Lower leg skin (tissue), 4 donors: Measurements from ENCODE around the gene SMARCA5. TPM values are rescaled to one million over a fixed set of nuclear protein-coding genes. Genes with fewer than 3 reads are reported as not detected.

Source experiments
- DNase-seq, 2 donors: peaks; one replicate each; pipeline ENCODE4 v3.0.0-alpha.2; 2019; ENCODE audit warnings: low spot score in 2 of 2
- H3K4me3 ChIP-seq: fragments of 200-600 bp; sonication (generic); 2 replicates; pipeline ENCODE4 v1.5.1; 2017; ENCODE audit warnings: mild to moderate bottlenecking, low read depth; ENCODE audit not compliant: poor library complexity, severe bottlenecking
- CTCF ChIP-seq, 3 donors: fragments of 450-650 bp; IDR thresholded peaks; one replicate each; pipeline ENCODE4 v1.5.1; 2016; ENCODE audit warnings: antibody characterized with exemption in 3 of 3, mild to moderate bottlenecking in 3 of 3, moderate library complexity in 2 of 3
- POLR2A ChIP-seq, 2 donors: fragments of 450-650 bp; IDR thresholded peaks; one replicate each; pipeline ENCODE4 v1.6.1; 2016 to 2017; ENCODE audit warnings: antibody characterized with exemption in 2 of 2, mild to moderate bottlenecking in 1 of 2, moderate library complexity in 1 of 2
- WGBS, 2 donors: methylation state at CpG; one replicate each; pipeline ENCODE4 v1.1.5; 2018; 5-methylcytosine and 5-hydroxymethylcytosine counted together
- intact Hi-C: fragments of 100-400 bp; cut with DNase I; formaldehyde crosslinking; loops from one replicate; pipeline ENCODE4 v1.15.0; 2023; ENCODE audit warnings: low total_unique reads
- total RNA-seq, 4 donors: library from RNA; depleted of rRNA; stranded (reverse); fragments of >200 nt; gene quantifications; one replicate each; pipeline ENCODE4 v1.1.0, GENCODE V29; 2016

SMARCA5 gene
- total RNA-seq, 4 donors from 2014 or later, result 13.5 to 55.1 (median 18.7) TPM

GRCh38 chr4:143486314-143486713, 27.2 kb upstream of the SMARCA5 start:
- WGBS, 2 donors, result 89 to 93% methylated on average over 1 of the region's 1 CpG
- DNase-seq, result no peak
- no peak for TF ChIP-seq POLR2A (IDR thresholded peaks at IDR 0.05)
- no peak for TF ChIP-seq CTCF (IDR thresholded peaks at IDR 0.05)
- intact Hi-C loops, result no loop called here
- no peak overlapping the region for H3K4me3 ChIP-seq

DNA sequence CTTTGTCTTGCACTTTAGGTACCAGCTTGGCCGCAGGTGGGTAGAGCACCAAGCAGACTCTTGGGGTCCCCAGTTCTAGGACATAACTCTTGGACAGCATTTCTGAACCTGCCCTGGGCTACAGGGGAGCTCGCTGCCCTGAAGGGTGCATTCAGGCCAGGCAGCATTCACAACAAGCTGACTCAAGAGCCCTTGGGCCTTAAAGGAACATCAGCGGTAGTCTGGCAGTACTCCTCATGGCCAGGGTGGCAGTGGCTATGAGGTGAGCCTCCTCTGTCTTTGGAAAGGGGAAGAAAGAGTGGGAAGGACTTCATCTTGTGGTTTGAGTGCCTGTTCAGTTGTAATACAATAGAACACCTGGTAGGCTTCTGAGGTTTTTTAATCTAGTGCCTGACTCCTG, 24.8 kb upstream of the SMARCA5 start:
- TF ChIP-seq CTCF (IDR thresholded peaks at IDR 0.05) (no peak), POLR2A (IDR thresholded peaks at IDR 0.05) (no peak)
- 93 to 96% methylated on average over 3 of the region's 3 CpGs for WGBS, 2 donors
- H3K4me3 ChIP-seq, result no peak overlapping the region
- DNase-seq, result no peak
- intact Hi-C loops, result no loop called here

DNA sequence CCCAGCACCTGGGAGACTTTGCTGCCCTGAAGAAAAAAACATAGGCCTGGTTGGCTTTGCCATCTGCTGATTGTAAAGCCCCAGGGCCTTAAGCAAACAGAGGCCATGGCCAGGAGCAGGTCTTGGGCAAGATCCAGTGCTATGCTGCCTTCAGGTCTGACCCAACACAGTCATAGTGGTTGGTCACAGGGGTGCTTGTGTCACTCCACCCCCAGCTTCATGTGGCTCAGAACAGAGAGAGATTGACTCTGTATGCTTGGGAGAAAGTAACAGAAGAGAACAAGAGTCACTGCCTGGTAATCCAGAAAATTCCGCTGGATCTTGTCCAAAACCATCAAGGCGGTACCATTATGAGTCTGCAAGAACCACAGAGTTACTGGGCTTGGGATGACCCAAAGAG, 24.4 kb upstream of the SMARCA5 start:
- intact Hi-C loops, result no loop called here
- WGBS, 2 donors, result 98 to 100% methylated on average over 2 of the region's 2 CpGs
- no peak overlapping the region for H3K4me3 ChIP-seq

GRCh38 chr4:143498021-143498420, 15.5 kb upstream of the SMARCA5 start:
- intact Hi-C loops, result loop anchor here (1.0 kb wide), 1 partner anchor 23 kb away; no protein-coding TSS in a partner anchor
- no peak for DNase-seq
- H3K4me3 ChIP-seq, result no peak overlapping the region
- WGBS, 2 donors, result 89 to 91% methylated on average over 8 of the region's 8 CpGs
- TF ChIP-seq POLR2A (IDR thresholded peaks at IDR 0.05), result no peak
- no peak for TF ChIP-seq CTCF (IDR thresholded peaks at IDR 0.05)

More for the DNA sequence above, 24.4 kb upstream of the SMARCA5 start:
- no peak for DNase-seq
- TF ChIP-seq POLR2A (IDR thresholded peaks at IDR 0.05), result no peak
- TF ChIP-seq CTCF (IDR thresholded peaks at IDR 0.05), result no peak

- no peak overlapping the region for H3K4me3 ChIP-seq
- DNase-seq, result no peak
- WGBS, 2 donors, result 91 to 96% methylated on average over 1 of the region's 1 CpG
- intact Hi-C loops, result no loop called here
- TF ChIP-seq CTCF (IDR thresholded peaks at IDR 0.05) (no peak), POLR2A (IDR thresholded peaks at IDR 0.05) (no peak)
Measured at GRCh38 chr4:143502231-143502630, 11.3 kb upstream of the SMARCA5 start.

GRCh38 chr4:143506031-143506430, 7.5 kb upstream of the SMARCA5 start:
- WGBS, 2 donors, result 89 to 94% methylated on average over 1 of the region's 1 CpG
- TF ChIP-seq CTCF (IDR thresholded peaks at IDR 0.05), result no peak
- TF ChIP-seq POLR2A (IDR thresholded peaks at IDR 0.05), result no peak
- intact Hi-C loops, result no loop called here
- no peak overlapping the region for H3K4me3 ChIP-seq
- DNase-seq, result no peak
